Measurements from ENCODE around the gene MAB21L4.

MAB21L4 gene

GRCh38 chr2:240892925-240893324 lies 3.0 kb downstream of the MAB21L4 start:
- no peak for DNase-seq

GRCh38 chr2:240892356-240892755 lies 3.6 kb downstream of the MAB21L4 start:
- no peak for DNase-seq

- no peak for DNase-seq
Observed at GRCh38 chr2:240891492-240892340, 4.2 kb downstream of the MAB21L4 start.

GRCh38 chr2:240890691-240891090 lies 5.3 kb downstream of the MAB21L4 start:
- DNase-seq = no peak

- no peak for DNase-seq
Observed at GRCh38 chr2:240889601-240890560, 6.1 kb downstream of the MAB21L4 start.

GRCh38 chr2:240888890-240889573 lies 6.9 kb downstream of the MAB21L4 start:
- no peak for DNase-seq

GRCh38 chr2:240888130-240888889 lies 7.6 kb downstream of the MAB21L4 start:
- no peak for DNase-seq

GRCh38 chr2:240887631-240888030 lies 8.3 kb downstream of the MAB21L4 start:
- DNase-seq = no peak

- no peak for DNase-seq
Observed at GRCh38 chr2:240886678-240887609, 9.0 kb downstream of the MAB21L4 start.

- no peak for DNase-seq
Observed at GRCh38 chr2:240886023-240886565, 9.9 kb downstream of the MAB21L4 start.

- DNase-seq = no peak
Observed at GRCh38 chr2:240885566-240885965, 10.4 kb downstream of the MAB21L4 start.

- DNase-seq = no peak
Observed at GRCh38 chr2:240884745-240885144, 11.2 kb downstream of the MAB21L4 start.

- no peak for DNase-seq
Observed at GRCh38 chr2:240884221-240884620, 11.7 kb downstream of the MAB21L4 start.

- peak; percentile 71 for DNase-seq
Observed at GRCh38 chr2:240881913-240882312, 14.0 kb downstream of the MAB21L4 start.

- no peak for DNase-seq
Observed at GRCh38 chr2:240879105-240879504, 16.9 kb downstream of the MAB21L4 start.

GRCh38 chr2:240878341-240878936 lies 17.5 kb downstream of the MAB21L4 start:
- DNase-seq = no peak

GRCh38 chr2:240877460-240878340 lies 18.3 kb downstream of the MAB21L4 start:
- no peak for DNase-seq

GRCh38 chr2:240876475-240877251 lies 19.3 kb downstream of the MAB21L4 start:
- DNase-seq = no peak
